GM13976 (cell line): ENCODE measurements around the gene XRCC1.

Experiments
- DNase-seq: peaks from one replicate; pipeline ENCODE4 v3.0.0; 2012; ENCODE audit warnings: low spot score
- in situ Hi-C: fragments of 300-500 bp; cut with MboI; formaldehyde crosslinking; loops from one replicate; pipeline ENCODE4 v1.12.0; 2022; ENCODE audit warnings: low sequenced_read_pairs, mixed read lengths, inconsistent platforms; ENCODE audit not compliant: unreplicated experiment
- TF ChIP-seq, protein P1 (sequence below): IDR thresholded peaks from 2 replicates; pipeline ENCODE4 v1.5.1; 2012; ENCODE audit warnings: borderline replicate concordance, mild to moderate bottlenecking; ENCODE audit not compliant: insufficient read depth; ENCODE audit errors: extremely low read depth, missing control alignments, control extremely low read depth

XRCC1 gene

GRCh38 chr19:43545981-43546380, 29.3 kb downstream of the XRCC1 start:
- no peak for DNase-seq
- TF ChIP-seq, protein P1, sequence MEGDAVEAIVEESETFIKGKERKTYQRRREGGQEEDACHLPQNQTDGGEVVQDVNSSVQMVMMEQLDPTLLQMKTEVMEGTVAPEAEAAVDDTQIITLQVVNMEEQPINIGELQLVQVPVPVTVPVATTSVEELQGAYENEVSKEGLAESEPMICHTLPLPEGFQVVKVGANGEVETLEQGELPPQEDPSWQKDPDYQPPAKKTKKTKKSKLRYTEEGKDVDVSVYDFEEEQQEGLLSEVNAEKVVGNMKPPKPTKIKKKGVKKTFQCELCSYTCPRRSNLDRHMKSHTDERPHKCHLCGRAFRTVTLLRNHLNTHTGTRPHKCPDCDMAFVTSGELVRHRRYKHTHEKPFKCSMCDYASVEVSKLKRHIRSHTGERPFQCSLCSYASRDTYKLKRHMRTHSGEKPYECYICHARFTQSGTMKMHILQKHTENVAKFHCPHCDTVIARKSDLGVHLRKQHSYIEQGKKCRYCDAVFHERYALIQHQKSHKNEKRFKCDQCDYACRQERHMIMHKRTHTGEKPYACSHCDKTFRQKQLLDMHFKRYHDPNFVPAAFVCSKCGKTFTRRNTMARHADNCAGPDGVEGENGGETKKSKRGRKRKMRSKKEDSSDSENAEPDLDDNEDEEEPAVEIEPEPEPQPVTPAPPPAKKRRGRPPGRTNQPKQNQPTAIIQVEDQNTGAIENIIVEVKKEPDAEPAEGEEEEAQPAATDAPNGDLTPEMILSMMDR = no peak
- in situ Hi-C loops = no loop called here

DNA sequence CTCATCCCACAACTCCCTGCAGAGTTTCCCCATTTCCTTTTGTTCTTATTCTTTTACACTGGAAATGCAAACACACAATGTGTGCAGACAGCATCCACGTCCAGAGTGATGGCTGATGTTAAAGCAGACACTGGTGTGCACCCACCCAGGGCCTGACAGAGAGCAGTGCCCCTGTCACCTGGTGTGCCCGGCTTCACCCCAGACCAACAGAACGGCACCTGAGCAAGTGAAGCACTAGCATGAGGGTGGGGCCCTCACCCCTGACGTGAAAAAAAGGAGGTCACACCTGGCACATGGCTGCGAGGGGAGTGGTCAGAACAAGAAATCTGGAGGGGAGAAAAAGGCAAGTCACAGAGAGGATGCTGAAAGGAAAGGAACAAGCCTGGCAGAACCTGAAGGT, 30.1 kb downstream of the XRCC1 start:
- TF ChIP-seq, protein P1 = no peak
- in situ Hi-C loops = no loop called here
- DNase-seq = no peak

DNA sequence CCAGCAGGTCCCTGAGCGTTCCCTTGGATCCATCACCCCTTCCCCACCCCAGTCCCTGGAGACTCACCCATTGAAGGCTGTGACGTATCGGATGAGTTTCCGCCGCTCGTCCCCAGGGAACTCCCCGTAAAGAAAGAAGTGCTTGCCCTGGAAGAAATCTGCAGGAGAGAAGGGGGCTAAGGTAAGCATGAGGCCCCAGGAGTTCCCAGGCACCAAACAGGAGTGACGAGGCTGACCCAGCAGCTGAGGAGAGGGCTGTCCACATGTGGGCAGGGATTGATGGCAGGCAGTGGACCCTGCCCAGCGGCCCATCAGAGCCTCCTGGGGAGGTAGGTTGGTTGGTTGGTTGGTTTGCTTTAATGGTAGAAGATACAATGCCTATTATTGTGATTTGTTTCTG, 31.2 kb downstream of the XRCC1 start:
- TF ChIP-seq, protein P1 = no peak
- DNase-seq = no peak
- in situ Hi-C loops = no loop called here

- TF ChIP-seq, protein P1 = no peak
- no peak for DNase-seq
- in situ Hi-C loops = no loop called here
These were observed 33.2 kb downstream of the XRCC1 start for GRCh38 chr19:43541920-43542650.

GRCh38 chr19:43540381-43540780, 34.9 kb downstream of the XRCC1 start:
- in situ Hi-C loops = no loop called here
- no peak for DNase-seq
- TF ChIP-seq, protein P1 = no peak

DNA sequence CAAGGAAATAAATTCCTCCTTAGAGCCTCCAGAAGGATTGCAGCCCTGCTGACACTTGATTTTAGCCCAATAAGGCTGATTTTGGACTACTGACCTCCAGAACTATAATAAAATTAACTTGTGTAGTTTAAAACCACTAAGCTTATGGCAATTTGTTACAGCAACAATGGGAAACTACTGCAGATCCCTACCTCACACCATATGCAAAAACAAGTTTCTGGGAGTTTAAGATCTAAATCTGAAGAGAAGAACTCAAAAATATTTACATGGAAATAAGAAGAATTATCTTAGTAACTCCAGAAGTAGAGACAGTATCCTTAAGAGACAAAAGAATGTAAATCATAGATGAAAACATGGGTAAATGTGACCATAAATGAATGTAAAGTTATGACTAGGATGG, 36.4 kb downstream of the XRCC1 start:
- DNase-seq = no peak
- in situ Hi-C loops = no loop called here
- TF ChIP-seq, protein P1 = no peak
